IMR-90 (cell line): ENCODE data around the gene RIPOR2. TPM values are rescaled to one million over a fixed set of nuclear protein-coding genes. Genes with fewer than 3 reads are reported as not detected.

ENCODE experiments used
- ATAC-seq: fragments of 200-7000 bp; cut with Tn5 transposase; 2 replicates; pipeline ENCODE4 v1.9.1; 2020; ENCODE audit warnings: low read depth, mild to moderate bottlenecking, moderate library complexity
- BruUV-seq: library from RNA; stranded (reverse); fragments of 400-500 nt; replicated peaks from 2 replicates; lab custom pipeline; 2021; lab: Mats Ljungman, UMichigan
- CTCF ChIA-PET: fragments of 300-600 bp; formaldehyde crosslinking; extraction: SDS; loops from one replicate; lab custom pipeline; 2021; ENCODE audit warnings: antibody characterized with exemption; lab: Yijun Ruan, JAX
- POLR2A ChIA-PET: fragments of 300-600 bp; sonication (Branson Sonifier 250); formaldehyde crosslinking; loops from one replicate; lab custom pipeline; 2022; ENCODE audit warnings: antibody characterized with exemption; ENCODE audit not compliant: unreplicated experiment; lab: Charles Lee
- DNase-seq: peaks from one replicate; pipeline ENCODE4 v3.0.0; 2013
- H2AFZ ChIP-seq: replicated peaks from 2 replicates; pipeline ENCODE3; 2013; ENCODE audit warnings: low read length, mild to moderate bottlenecking; ENCODE audit not compliant: poor library complexity
- H2AK5ac ChIP-seq: 2 replicates; pipeline ENCODE4 v1.6.1; 2013; ENCODE audit warnings: low read depth, low read length, inconsistent platforms
- H2AK9ac ChIP-seq: replicated peaks from 2 replicates; pipeline ENCODE3; 2013; ENCODE audit warnings: mild to moderate bottlenecking, low read depth, low read length, moderate library complexity; ENCODE audit not compliant: poor library complexity
- H2BK120ac ChIP-seq: 2 replicates; pipeline ENCODE4 v1.6.1; 2013; ENCODE audit warnings: low read depth, low read length, inconsistent platforms
- H2BK15ac ChIP-seq: 3 replicates; pipeline ENCODE4 v1.6.1; 2013; ENCODE audit warnings: low read depth, low read length, inconsistent platforms
- H2BK20ac ChIP-seq: 2 replicates; pipeline ENCODE4 v1.6.1; 2013; ENCODE audit warnings: low read depth, mild to moderate bottlenecking, inconsistent platforms, low read length, moderate library complexity
- H2BK5ac ChIP-seq: 2 replicates; pipeline ENCODE4 v1.6.1; 2013; ENCODE audit warnings: mild to moderate bottlenecking, low read depth, low read length, inconsistent platforms; ENCODE audit not compliant: poor library complexity, severe bottlenecking
- H3K14ac ChIP-seq: replicated peaks from 2 replicates; pipeline ENCODE4 v1.6.1; 2013; ENCODE audit warnings: low read depth, low read length, inconsistent platforms
- H3K18ac ChIP-seq: 2 replicates; pipeline ENCODE4 v1.6.1; 2013; ENCODE audit warnings: low read depth, low read length, control low read depth
- H3K23ac ChIP-seq: 2 replicates; pipeline ENCODE4 v1.6.1; 2013; ENCODE audit warnings: low read depth, low read length, inconsistent platforms
- H3K27ac ChIP-seq: 2 replicates; pipeline ENCODE4 v1.5.1; 2013; ENCODE audit warnings: mild to moderate bottlenecking, control low read depth, low read length; ENCODE audit not compliant: insufficient read depth
- H3K27me3 ChIP-seq: 2 replicates; pipeline ENCODE4 v1.6.1; 2013; ENCODE audit warnings: low read length; ENCODE audit not compliant: control insufficient read depth, insufficient read depth
- H3K36me3 ChIP-seq: 2 replicates; pipeline ENCODE4 v1.6.1; 2013; ENCODE audit warnings: low read length, mixed read lengths; ENCODE audit not compliant: control insufficient read depth, insufficient read depth
- H3K4ac ChIP-seq: 2 replicates; pipeline ENCODE4 v1.6.1; 2013; ENCODE audit warnings: low read depth, low read length, inconsistent platforms
- H3K4me1 ChIP-seq: 2 replicates; pipeline ENCODE4 v1.6.1; 2013; ENCODE audit warnings: low read length, mixed read lengths; ENCODE audit not compliant: control insufficient read depth, insufficient read depth
- H3K4me2 ChIP-seq: 2 replicates; pipeline ENCODE4 v1.6.1; 2013; ENCODE audit warnings: low read depth, mild to moderate bottlenecking, control low read depth, low read length, moderate library complexity
- H3K4me3 ChIP-seq: 2 replicates; pipeline ENCODE4 v1.5.1; 2013; ENCODE audit warnings: low read depth, mild to moderate bottlenecking, control low read depth, low read length, moderate library complexity; ENCODE audit not compliant: insufficient read depth
- H3K56ac ChIP-seq: 2 replicates; pipeline ENCODE4 v1.6.1; 2013; ENCODE audit warnings: low read length, inconsistent platforms; ENCODE audit not compliant: insufficient read depth; ENCODE audit errors: extremely low read depth
- H3K79me1 ChIP-seq, 2 experiments: 2 replicates each; pipeline ENCODE4 v1.6.1; 2013; ENCODE audit warnings: low read length in 2 of 2, inconsistent platforms in 1 of 2, low read depth in 1 of 2
- H3K9ac ChIP-seq: 2 replicates; pipeline ENCODE4 v1.6.1; 2013; ENCODE audit warnings: low read depth, low read length, control low read depth
- H3K9me1 ChIP-seq: 2 replicates; pipeline ENCODE4 v1.6.1; 2013; ENCODE audit warnings: low read length, inconsistent platforms; ENCODE audit not compliant: insufficient read depth
- H3K9me3 ChIP-seq: 2 replicates; pipeline ENCODE4 v1.6.1; 2013; ENCODE audit warnings: low read length; ENCODE audit not compliant: control insufficient read depth, insufficient read depth
- H4K20me1 ChIP-seq: 2 replicates; pipeline ENCODE4 v1.6.1; 2013; ENCODE audit warnings: low read length, inconsistent platforms; ENCODE audit not compliant: insufficient read depth
- H4K5ac ChIP-seq: 2 replicates; pipeline ENCODE4 v1.6.1; 2013; ENCODE audit warnings: mild to moderate bottlenecking, low read depth, low read length, control low read depth
- H4K8ac ChIP-seq, 2 experiments: 2 replicates each; pipeline ENCODE4 v1.6.1; 2013; ENCODE audit warnings: low read depth in 2 of 2, low read length in 2 of 2, control low read depth in 1 of 2, inconsistent platforms in 1 of 2
- H4K91ac ChIP-seq: 2 replicates; pipeline ENCODE4 v1.6.1; 2013; ENCODE audit warnings: low read depth, low read length, inconsistent platforms; ENCODE audit not compliant: insufficient read depth
- BHLHE40 ChIP-seq: fragments of 150-350 bp; IDR thresholded peaks from 2 replicates; pipeline ENCODE4 v1.6.1; 2016; ENCODE audit warnings: mild to moderate bottlenecking, low read depth, low read length
- CHD1 ChIP-seq: IDR thresholded peaks from 2 replicates; pipeline ENCODE4 v1.6.1; 2012; ENCODE audit warnings: low read depth, low read length, improper control_type of control experiment
- MAFK ChIP-seq: IDR thresholded peaks from 2 replicates; pipeline ENCODE4 v1.6.1; 2012; ENCODE audit warnings: low read depth, low read length, improper control_type of control experiment
- NFE2L2 ChIP-seq: fragments of 150-350 bp; IDR thresholded peaks from 2 replicates; pipeline ENCODE4 v1.6.1; 2016; ENCODE audit warnings: low read depth, mild to moderate bottlenecking, low read length
- WGBS, 2 experiments: methylation state at CpG; one replicate each; pipeline versions ENCODE4 v1.1.5 to v1.1.7; 2013; ENCODE audit warnings: missing lambda C conversion rate in 2 of 2; ENCODE audit not compliant: insufficient read length in 1 of 2; ENCODE audit errors: extremely low coverage in 2 of 2; 5-methylcytosine and 5-hydroxymethylcytosine counted together
- dilution Hi-C: fragments of 300-500 bp; cut with HindIII; formaldehyde crosslinking; loops from one replicate; pipeline ENCODE4 v1.14.3; 2018; ENCODE audit warnings: low sequenced_read_pairs; ENCODE audit not compliant: unreplicated experiment
- in situ Hi-C: fragments of 300-500 bp; cut with MboI; formaldehyde crosslinking; loops from 3 replicates; pipeline ENCODE4 v1.14.3; 2019; ENCODE audit warnings: low sequenced_read_pairs, inconsistent platforms, mixed read lengths
- intact Hi-C: fragments of 100-400 bp; cut with micrococcal nuclease; formaldehyde crosslinking; loops from 2 replicates; pipeline ENCODE4 v1.10.0; 2022
- polyA plus RNA-seq, 3 experiments: library from polyadenylated mRNA; depleted of rRNA; stranded (reverse); fragments of >200 nt; gene quantifications; 2 replicates each; pipeline ENCODE4 v1.2.3, GENCODE V29; 2012; ENCODE audit warnings: low replicate concordance in 1 of 3
- total RNA-seq: library from RNA; depleted of rRNA; stranded (reverse); fragments of >200 nt; gene quantifications from 2 replicates; pipeline ENCODE4 v1.2.3, GENCODE V29; 2012
- TF ChIP-seq, protein P1 (sequence below): conservative IDR thresholded peaks from 2 replicates; pipeline ENCODE4 v1.5.1; 2012; ENCODE audit warnings: mild to moderate bottlenecking, low read depth, low read length, improper control_type of control experiment

Gene RIPOR2
- total and polyA plus RNA-seq, 2 of the 4 experiments (the other 2 are of a cell fraction) = 1.1 to 1.2 TPM

DNA sequence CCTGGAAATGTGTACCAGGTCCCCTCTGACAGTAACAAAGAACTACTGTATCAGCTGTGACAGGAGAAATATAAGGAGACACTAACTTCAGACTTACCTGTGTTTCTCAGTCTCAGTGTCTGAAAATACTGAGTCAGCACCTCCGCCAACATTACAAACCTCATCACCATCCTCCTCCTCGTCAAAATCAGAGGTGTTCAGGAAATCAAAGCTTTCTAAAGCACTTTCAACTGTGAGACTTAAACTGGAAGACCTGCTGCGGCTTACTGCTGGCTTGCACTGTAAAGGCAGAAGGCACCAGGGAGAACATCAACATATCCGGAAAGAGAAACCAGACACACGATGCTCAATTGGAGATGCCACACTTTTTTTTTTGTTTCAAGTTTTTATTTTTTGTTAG is 96.8 kb downstream of the RIPOR2 start:
- Histone ChIP-seq H3K9me1 (0 out of 2 replicates have a peak, but pooled peaks cover 4% of the 10 kb centered on the region), H3K79me1 (no peaks in the 10 kb centered on the region), H3K27me3 (no peaks in the 10 kb centered on the region), H2BK120ac (no peak overlapping the region), H3K9me3 (no peaks in the 10 kb centered on the region), H2BK5ac (no peak overlapping the region), H4K8ac (no peak overlapping the region), H3K9ac (no peak overlapping the region), H4K5ac (no peak overlapping the region), H3K18ac (no peak overlapping the region), H2AK5ac (no peak overlapping the region), H3K4me3 (no peak overlapping the region), H3K56ac (no peak overlapping the region), H3K4ac (no peak overlapping the region), H2BK15ac (no peak overlapping the region), H2AFZ (no peak overlapping the region), H4K20me1 (no peaks in the 10 kb centered on the region), H3K23ac (no peak overlapping the region), H3K36me3 (peaks cover 12% of the 10 kb centered on the region), H3K4me2 (no peak overlapping the region), H2BK20ac (no peak overlapping the region), H3K14ac (no peak overlapping the region), H3K27ac (no peak overlapping the region), H4K91ac (no peak overlapping the region), H3K4me1 (no peaks in the 10 kb centered on the region), H2AK9ac (no peak overlapping the region)
- no TSS peak for BruUV-seq
- WGBS, 2 experiments = 89% methylated on average over 3 of the region's 5 CpGs; no CpG with 5 or more reads in 1 of the 2 experiments
- no peak for TF ChIP-seq BHLHE40
- TF ChIP-seq NFE2L2 = no peak
- TF ChIP-seq, protein P1, sequence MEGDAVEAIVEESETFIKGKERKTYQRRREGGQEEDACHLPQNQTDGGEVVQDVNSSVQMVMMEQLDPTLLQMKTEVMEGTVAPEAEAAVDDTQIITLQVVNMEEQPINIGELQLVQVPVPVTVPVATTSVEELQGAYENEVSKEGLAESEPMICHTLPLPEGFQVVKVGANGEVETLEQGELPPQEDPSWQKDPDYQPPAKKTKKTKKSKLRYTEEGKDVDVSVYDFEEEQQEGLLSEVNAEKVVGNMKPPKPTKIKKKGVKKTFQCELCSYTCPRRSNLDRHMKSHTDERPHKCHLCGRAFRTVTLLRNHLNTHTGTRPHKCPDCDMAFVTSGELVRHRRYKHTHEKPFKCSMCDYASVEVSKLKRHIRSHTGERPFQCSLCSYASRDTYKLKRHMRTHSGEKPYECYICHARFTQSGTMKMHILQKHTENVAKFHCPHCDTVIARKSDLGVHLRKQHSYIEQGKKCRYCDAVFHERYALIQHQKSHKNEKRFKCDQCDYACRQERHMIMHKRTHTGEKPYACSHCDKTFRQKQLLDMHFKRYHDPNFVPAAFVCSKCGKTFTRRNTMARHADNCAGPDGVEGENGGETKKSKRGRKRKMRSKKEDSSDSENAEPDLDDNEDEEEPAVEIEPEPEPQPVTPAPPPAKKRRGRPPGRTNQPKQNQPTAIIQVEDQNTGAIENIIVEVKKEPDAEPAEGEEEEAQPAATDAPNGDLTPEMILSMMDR = no peak
- TF ChIP-seq MAFK = peak; percentile 51
- TF ChIP-seq CHD1 = no peak
- CTCF ChIA-PET = interaction anchor here (0.6 kb wide), 1 partner anchor 9 kb away, joined by 4 read pairs; no protein-coding TSS in a partner anchor
- no peak for ATAC-seq
- no peak for DNase-seq
- in situ Hi-C loops = no loop called here
- POLR2A ChIA-PET = no interaction called here
- intact Hi-C loops = no loop called here
- dilution Hi-C loops = loop anchor here (25.0 kb wide), 1 partner anchor 248 kb away; no protein-coding TSS in a partner anchor
